DMS 273 treated with DMSO at 0.1 percent for 48 hours (cell line): Measurements from ENCODE around the gene CADM4.
A peak's percentile ranks its signal among the peaks of the same experiment; 100 is the strongest.
"Not testable (repeated sequence)": the region's sequence is repeated elsewhere in the genome, so short reads cannot be mapped to it uniquely, and the experiment has no call there.

Experiments used
- DNase-seq: peaks from one replicate; lab custom pipeline; 2025; lab: John Stamatoyannopoulos, UW

Gene CADM4

DNA sequence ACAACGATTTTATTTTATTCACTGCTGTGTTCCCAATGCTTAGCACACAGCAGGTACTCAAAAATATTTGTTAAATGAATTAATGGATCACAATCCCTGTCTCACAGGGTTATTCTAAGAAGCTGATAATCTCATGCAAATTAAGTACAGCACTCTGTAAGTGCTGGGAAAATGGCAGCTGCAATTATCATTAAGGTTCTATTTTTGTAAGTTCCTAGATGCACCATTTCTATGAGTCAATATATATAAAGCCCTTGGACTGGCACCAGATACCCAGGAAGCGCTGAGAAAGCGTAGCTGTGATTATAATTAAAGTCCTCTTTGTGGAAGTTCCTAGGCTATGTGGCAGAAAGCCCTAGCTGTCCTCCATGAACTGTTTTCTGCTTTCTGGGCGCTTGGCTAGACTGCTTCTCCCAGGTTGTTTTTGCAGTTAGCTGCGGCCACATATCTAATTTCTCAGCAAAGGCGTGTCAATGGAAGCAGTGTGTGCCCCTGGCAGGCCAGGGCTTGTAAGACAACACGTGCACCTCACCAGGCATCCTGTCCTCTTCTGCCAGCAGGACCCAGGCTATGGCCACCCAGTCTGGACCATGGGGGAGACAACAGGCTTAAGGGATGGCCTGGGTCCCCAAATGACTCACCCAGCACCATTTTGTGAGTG, 33.0 kb downstream of the CADM4 start:
- peak; percentile 25 for DNase-seq

DNA sequence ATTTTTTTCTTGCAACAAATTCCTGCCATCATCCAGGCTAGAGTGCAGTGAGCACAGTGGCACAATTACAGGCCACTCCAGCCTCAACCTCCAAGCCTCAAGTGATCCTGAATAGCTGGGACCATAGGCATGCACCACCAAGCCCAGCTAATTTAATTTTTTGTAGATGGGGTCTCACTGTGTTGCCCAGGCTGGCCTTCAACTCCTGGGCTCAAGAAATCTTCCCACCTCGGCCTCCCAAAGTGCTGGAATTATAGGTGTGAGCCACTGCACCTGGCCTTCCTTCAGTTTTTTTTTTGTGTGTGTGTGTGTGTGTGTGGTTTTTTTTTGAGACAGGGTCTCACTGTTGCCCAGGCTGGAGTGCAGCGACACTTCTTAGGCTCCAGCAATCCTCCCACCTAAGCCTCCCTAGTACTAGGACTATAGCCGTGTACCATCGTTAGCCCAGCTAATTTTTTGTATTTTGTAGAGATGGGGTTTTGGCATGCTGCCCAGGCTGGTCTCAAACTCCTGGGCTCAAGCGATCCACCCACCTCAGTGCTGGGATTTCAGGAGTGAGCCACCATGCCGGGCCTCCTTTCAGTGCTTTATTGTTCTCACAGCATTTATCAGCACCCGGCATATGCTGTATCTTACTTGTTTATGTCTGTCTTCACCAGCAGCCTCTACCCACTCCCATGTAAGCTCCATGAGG, 33.6 kb downstream of the CADM4 start:
- no peak for DNase-seq

- not testable (repeated sequence) for DNase-seq
Measured at GRCh38 chr19:43600326-43600725, 39.3 kb downstream of the CADM4 start.

DNA sequence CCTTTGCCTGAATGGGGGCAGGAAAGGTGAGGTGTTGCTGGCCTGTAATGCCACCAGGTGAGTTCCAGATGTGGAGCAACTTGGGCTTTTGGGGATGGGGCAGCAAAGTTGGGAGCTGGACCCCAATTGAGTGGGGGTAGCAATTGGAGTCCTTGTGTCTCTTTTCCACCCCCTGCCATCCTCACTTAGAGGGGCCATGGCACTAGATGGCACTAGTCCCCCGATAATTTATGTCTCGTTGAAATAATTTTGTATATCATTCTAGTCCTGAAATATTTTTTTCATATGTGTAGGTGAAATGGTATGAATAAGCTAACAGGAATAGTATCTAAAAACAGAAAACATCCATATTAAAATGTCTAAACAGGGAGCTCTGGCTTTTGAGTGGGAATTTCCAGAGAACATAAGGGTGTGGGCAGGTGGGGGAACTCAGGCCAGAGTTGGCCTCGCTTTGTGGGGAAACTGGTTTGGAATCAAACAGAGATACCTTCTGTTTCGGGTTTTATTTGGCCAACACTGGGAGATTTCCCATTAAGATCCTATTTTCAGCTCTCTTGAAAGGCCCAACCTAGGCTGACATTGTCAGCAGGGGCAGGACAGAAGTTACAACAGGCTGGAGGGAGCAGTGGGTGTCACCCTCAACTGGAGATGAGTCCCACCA, 39.9 kb downstream of the CADM4 start:
- DNase-seq = no peak

DNA sequence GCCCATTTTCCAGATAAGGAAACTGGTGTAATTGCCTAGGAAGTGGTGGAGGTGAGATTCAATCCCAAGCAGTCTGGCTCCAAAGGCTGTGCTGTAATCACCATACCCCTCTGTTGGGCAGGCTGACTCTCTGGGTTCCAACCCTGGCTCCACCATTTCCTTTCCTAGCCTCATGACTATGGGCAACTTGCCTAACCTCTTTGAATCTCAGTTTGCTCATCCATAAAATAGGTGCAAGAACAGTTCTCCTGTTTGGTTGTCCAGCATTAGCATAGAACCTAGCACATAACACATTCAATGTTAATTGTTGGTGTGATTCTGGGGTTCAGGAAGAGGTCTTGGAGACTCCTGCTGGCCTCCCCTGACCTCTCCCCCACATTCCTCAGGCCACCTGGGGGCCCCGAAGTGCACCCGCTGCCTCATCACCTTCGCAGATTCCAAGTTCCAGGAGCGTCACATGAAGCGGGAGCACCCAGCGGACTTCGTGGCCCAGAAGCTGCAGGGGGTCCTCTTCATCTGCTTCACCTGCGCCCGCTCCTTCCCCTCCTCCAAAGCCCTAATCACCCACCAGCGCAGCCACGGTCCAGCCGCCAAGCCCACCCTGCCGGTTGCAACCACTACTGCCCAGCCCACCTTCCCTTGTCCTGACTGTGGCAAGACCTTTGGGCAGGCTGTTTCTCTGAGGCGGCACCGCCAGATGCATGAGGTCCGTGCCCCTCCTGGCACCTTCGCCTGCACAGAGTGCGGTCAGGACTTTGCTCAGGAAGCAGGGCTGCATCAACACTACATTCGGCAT, 41.0 kb downstream of the CADM4 start:
- no peak for DNase-seq

- DNase-seq = no peak
Measured at GRCh38 chr19:43597876-43598275, 41.8 kb downstream of the CADM4 start.

DNA sequence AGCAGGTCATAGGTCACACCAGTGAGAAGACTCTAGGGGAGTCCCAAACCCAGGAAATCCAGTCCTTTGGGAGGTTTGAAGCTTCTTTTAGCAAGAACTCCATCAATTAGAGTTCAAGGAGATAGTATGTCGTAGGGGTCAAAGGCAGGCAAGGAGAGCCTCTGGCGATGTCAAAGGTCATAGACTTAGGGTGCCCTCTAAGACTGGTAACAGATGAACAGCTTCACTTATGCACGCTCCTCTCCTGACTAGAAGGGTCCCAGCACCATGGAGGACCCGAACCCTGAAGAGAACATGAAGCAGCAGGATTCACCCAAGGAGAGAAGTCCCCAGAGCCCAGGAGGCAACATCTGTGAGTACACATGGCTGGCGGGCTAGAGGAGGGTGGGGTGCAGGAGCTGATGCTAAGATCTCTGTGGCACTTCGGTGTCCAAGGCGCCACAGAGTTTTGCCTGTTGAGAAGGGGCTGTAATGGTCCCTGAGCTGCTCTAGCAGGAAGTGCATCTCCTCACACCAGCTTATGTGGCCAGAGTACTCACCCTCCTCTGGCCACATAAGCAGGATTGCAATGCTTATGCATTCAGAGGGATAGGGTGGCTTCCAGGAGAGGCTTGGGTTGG, 42.7 kb downstream of the CADM4 start:
- no peak for DNase-seq

DNA sequence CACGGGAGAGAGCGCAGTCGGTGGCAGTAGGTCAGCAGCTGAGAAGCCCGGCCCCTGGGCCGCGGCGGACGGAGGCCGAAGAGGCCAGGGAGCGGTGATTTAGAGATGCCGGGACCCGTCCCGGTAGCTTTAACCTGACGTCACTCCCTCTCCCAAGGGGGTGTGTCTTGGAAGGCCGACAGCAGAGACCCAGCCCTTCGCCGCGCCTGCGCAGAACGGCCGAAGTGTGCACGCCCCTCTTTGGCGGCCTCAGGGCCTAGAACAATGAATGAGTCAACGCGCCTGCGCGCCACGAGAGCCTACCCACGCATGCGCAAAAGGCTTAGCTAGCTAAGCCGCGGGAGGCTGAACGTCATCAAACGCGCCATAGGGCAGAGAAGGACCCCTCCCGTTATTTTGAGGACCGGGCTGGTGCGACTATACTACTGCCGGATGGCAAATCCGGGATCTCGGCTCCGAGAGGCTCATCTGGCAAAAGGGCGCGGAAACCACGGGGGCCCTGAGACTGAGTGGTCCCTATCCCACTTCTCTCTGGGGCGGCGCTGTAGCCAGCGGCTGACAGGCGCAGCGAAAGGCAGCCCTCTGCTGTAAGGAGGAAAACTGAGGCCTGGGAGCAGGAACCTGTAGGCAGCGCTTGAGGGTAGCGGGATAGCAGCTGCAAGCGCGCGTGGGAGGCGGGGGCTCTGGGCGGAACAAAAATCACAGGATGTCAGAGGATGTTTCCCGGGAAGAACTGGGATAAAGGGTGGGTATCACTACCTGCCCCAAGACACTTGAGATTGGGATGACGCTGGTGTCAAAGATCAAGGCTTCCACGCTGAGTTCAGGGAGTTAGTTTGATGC, 43.4 kb downstream of the CADM4 start, which contains the start of the genes IRGQ and ZNF576:
IRGQ (minus strand) TSS at position 136 of the 843 bp plus-strand sequence. CDS start 796 bp downstream, outside the sequence.
ZNF576 (plus strand) TSS at position 597 of the 843 bp plus-strand sequence. CDS start 514 bp downstream, outside the sequence.
- DNase-seq = peak; percentile 92

DNA sequence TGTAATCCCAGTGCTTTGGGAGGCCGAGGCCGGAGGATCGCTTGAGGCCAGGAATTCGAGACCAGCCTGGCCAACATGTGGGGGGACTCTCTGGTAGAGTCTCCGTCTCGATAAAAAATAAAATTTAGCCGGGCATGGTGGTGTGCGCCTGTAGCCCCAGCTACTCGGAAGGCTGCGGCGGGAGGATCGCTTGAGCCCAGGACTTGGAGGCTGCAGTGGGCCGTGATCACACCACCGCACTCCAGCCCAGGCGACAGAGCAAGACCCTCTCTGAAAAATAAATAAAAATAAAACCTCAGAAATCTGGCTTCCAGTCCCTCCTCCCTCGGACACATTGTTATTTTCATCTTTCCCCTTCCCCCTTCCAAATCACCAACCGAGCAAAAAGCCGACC, 44.0 kb downstream of the CADM4 start:
- no peak for DNase-seq

GRCh38 chr19:43594710-43595604, 44.7 kb downstream of the CADM4 start:
- DNase-seq = no peak

DNA sequence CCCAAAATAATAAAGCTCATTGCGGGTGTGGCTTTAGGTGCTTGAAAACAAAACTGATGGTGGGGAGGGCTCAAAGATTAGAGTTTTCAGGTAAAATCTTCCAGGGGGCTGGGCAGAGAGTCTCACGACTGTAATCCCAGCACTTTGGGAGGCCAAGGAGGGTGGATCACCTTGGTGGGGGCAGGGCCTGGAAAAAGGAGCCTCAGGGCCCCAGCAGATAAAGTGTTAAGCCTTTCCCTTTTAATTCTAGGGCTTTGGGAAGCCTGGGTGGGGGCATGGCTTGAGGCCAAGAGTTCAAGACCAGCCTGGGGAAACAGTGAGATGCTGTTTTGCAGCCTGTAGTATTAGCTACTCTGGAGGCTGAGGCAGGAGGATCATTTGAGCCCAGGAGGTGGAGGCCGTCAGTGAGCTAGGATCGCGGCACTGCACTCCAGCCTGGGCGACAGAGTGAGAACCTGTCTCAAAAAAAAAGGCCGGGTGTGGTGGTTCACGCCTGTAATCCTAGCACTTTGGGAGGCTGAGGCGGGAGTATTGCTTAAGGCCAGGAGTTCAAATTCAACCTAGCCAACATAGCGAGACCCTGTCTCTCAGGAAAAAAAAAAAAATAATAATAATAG, 45.5 kb downstream of the CADM4 start:
- DNase-seq = no peak

GRCh38 chr19:43592800-43593350, 46.8 kb downstream of the CADM4 start:
- DNase-seq = no peak

- DNase-seq = no peak
Measured at GRCh38 chr19:43591904-43592772, 47.5 kb downstream of the CADM4 start.

- no peak for DNase-seq
Measured at GRCh38 chr19:43589678-43590077, 50.0 kb downstream of the CADM4 start.

DNA sequence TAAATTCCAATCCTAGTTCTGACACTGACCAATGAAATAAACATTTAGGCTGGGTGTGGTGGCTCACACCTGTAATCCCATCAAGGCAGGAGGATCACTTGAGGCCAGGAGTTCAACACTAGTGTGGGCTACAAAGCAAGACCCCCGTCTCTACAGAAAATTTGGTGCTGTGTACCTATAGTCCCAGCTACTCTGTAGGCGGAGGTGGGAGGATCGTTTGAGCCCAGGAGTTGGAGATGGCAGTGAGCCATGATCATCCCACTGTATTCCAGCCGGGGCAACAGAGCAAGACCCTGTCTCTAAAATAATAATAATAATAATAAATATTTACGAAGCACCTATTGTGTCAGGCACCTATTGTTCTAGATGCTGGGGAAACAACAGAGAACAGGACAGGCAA, 50.4 kb downstream of the CADM4 start:
- DNase-seq = no peak

DNA sequence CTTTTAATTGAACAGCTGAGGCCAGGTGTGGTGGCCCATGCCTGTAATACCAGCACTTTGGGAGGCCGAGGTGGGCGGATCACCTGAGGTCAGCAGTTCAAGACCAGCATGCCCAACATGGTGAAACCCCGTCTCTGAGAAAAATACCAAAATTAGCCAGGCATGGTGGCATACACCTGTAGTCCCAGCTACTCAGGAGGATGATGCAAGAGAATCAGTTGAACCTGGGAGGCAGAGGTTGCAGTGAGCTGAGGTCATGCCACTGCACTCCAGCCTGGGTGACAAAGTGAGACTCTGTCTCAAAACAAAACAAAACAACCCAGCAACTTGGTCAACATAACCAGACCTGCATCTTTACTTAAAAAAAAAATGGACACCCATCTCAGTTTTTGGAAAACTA, 52.6 kb downstream of the CADM4 start:
- not testable (repeated sequence) for DNase-seq

- DNase-seq = no peak
Measured at GRCh38 chr19:43586346-43586745, 53.3 kb downstream of the CADM4 start.

- no peak for DNase-seq
Measured at GRCh38 chr19:43584484-43584883, 55.2 kb downstream of the CADM4 start.
